H9 (cell line): ENCODE measurements around the gene HAUS7. TPM values are rescaled to one million over a fixed set of nuclear protein-coding genes. Genes with fewer than 3 reads are reported as not detected.

Source experiments
- DNase-seq: peaks from one replicate; pipeline ENCODE4 v3.0.0-alpha.2; 2017
- H2AFZ ChIP-seq: one replicate; pipeline ENCODE4 v1.6.1; 2013; ENCODE audit warnings: mild to moderate bottlenecking, low read length, control low read depth, moderate library complexity
- H2AK5ac ChIP-seq: 2 replicates; pipeline ENCODE4 v1.6.1; 2013; ENCODE audit warnings: low read length, control low read depth, mixed read lengths; ENCODE audit not compliant: insufficient read length
- H2BK120ac ChIP-seq: one replicate; pipeline ENCODE4 v1.6.1; 2013; ENCODE audit warnings: low read depth, mild to moderate bottlenecking, low read length, control low read depth, inconsistent platforms; ENCODE audit not compliant: poor library complexity, severe bottlenecking
- H2BK12ac ChIP-seq: 2 replicates; pipeline ENCODE4 v1.6.1; 2013; ENCODE audit warnings: low read length, control low read depth, mixed read lengths, low read depth; ENCODE audit not compliant: insufficient read length
- H2BK15ac ChIP-seq: 2 replicates; pipeline ENCODE4 v1.6.1; 2013; ENCODE audit warnings: low read depth, low read length, control low read depth
- H2BK20ac ChIP-seq: one replicate; pipeline ENCODE4 v1.6.1; 2013; ENCODE audit warnings: low read depth, mild to moderate bottlenecking, low read length, control low read depth, inconsistent platforms; ENCODE audit not compliant: poor library complexity, severe bottlenecking
- H2BK5ac ChIP-seq: 2 replicates; pipeline ENCODE4 v1.6.1; 2013; ENCODE audit warnings: low read length, control low read depth, mixed read lengths; ENCODE audit not compliant: insufficient read length
- H3K14ac ChIP-seq: 2 replicates; pipeline ENCODE4 v1.6.1; 2013; ENCODE audit warnings: low read length, control low read depth; ENCODE audit not compliant: insufficient read depth
- H3K18ac ChIP-seq: 2 replicates; pipeline ENCODE4 v1.6.1; 2013; ENCODE audit warnings: low read depth, mild to moderate bottlenecking, mixed read lengths, low read length, control low read depth; ENCODE audit not compliant: insufficient read length
- H3K23ac ChIP-seq: 2 replicates; pipeline ENCODE4 v1.6.1; 2013; ENCODE audit warnings: low read length, control low read depth, mixed read lengths, low read depth; ENCODE audit not compliant: insufficient read length
- H3K23me2 ChIP-seq: 2 replicates; pipeline ENCODE4 v1.6.1; 2013; ENCODE audit warnings: low read depth, mild to moderate bottlenecking, mixed read lengths, low read length, control low read depth; ENCODE audit not compliant: insufficient read length, poor library complexity, severe bottlenecking
- H3K27ac ChIP-seq: 2 replicates; pipeline ENCODE4 v1.5.1; 2013; ENCODE audit warnings: low read length, control low read depth, mixed read lengths, low read depth; ENCODE audit not compliant: insufficient read length
- H3K27me3 ChIP-seq: 2 replicates; pipeline ENCODE4 v1.6.1; 2013; ENCODE audit warnings: low read length, control low read depth, inconsistent platforms; ENCODE audit not compliant: insufficient read depth
- H3K4ac ChIP-seq: 2 replicates; pipeline ENCODE4 v1.6.1; 2013; ENCODE audit warnings: low read depth, mild to moderate bottlenecking, control low read depth, inconsistent platforms, low read length, moderate library complexity
- H3K4me1 ChIP-seq: 2 replicates; pipeline ENCODE4 v1.6.1; 2013; ENCODE audit warnings: low read length, control low read depth, inconsistent platforms; ENCODE audit not compliant: insufficient read depth
- H3K4me2 ChIP-seq: 2 replicates; pipeline ENCODE4 v1.6.1; 2013; ENCODE audit warnings: low read length, control low read depth, mixed read lengths; ENCODE audit not compliant: insufficient read length, insufficient read depth
- H3K56ac ChIP-seq: 2 replicates; pipeline ENCODE4 v1.6.1; 2013; ENCODE audit warnings: low read depth, mild to moderate bottlenecking, mixed read lengths, low read length, control low read depth; ENCODE audit not compliant: insufficient read length
- H3K79me1 ChIP-seq: 2 replicates; pipeline ENCODE4 v1.6.1; 2013; ENCODE audit warnings: low read depth, mild to moderate bottlenecking, moderate library complexity, low read length, control low read depth, inconsistent platforms; ENCODE audit not compliant: insufficient read depth, poor library complexity, severe bottlenecking
- H3K79me2 ChIP-seq: 2 replicates; pipeline ENCODE4 v1.6.1; 2013; ENCODE audit warnings: low read length, control low read depth, inconsistent platforms; ENCODE audit not compliant: insufficient read depth
- H3K9ac ChIP-seq: 2 replicates; pipeline ENCODE4 v1.6.1; 2013; ENCODE audit warnings: low read length, control low read depth, mixed read lengths; ENCODE audit not compliant: insufficient read length; ENCODE audit errors: extremely low read depth
- H3K9me3 ChIP-seq: one replicate; pipeline ENCODE4 v1.6.1; 2013; ENCODE audit warnings: low read depth, low read length, inconsistent platforms; ENCODE audit not compliant: control insufficient read depth
- H3T11ph ChIP-seq: one replicate; pipeline ENCODE4 v1.6.1; 2013; ENCODE audit warnings: mild to moderate bottlenecking, low read length, control low read depth, inconsistent platforms
- H4K20me1 ChIP-seq: one replicate; pipeline ENCODE4 v1.6.1; 2013; ENCODE audit not compliant: control insufficient read depth, insufficient read length, insufficient read depth
- H4K5ac ChIP-seq: 2 replicates; pipeline ENCODE4 v1.6.1; 2013; ENCODE audit warnings: low read depth, mild to moderate bottlenecking, mixed read lengths, low read length, control low read depth; ENCODE audit not compliant: insufficient read length
- H4K8ac ChIP-seq: replicated peaks from 2 replicates; pipeline ENCODE4 v1.6.1; 2013; ENCODE audit warnings: low read length, control low read depth, mixed read lengths, low read depth; ENCODE audit not compliant: insufficient read length
- H4K91ac ChIP-seq: 2 replicates; pipeline ENCODE4 v1.6.1; 2013; ENCODE audit warnings: low read depth, mild to moderate bottlenecking, moderate library complexity, mixed read lengths, low read length, control low read depth; ENCODE audit not compliant: insufficient read length
- H3K27ac Mint-ChIP-seq, 3 experiments: 2 replicates in 2 of 3; 3 replicates in 1 of 3; pipeline ENCODE4 v1.8.0; 2020 to 2021; ENCODE audit warnings: mixed read lengths in 3 of 3, mild to moderate bottlenecking in 1 of 3, moderate library complexity in 1 of 3
- H3K27me3 Mint-ChIP-seq: 2 replicates; pipeline ENCODE4 v1.8.0; 2021; ENCODE audit warnings: low read depth, mild to moderate bottlenecking, moderate library complexity, mixed read lengths
- H3K36me3 Mint-ChIP-seq, 3 experiments: 2 replicates in 2 of 3; 3 replicates in 1 of 3; pipeline ENCODE4 v1.8.0; 2020 to 2021; ENCODE audit warnings: low read depth in 3 of 3, mixed read lengths in 3 of 3; ENCODE audit not compliant: insufficient read depth in 1 of 3
- H3K4me1 Mint-ChIP-seq, 2 experiments: 2 replicates each; pipeline ENCODE4 v1.8.0; 2020; ENCODE audit warnings: mixed read lengths in 2 of 2
- H3K4me3 Mint-ChIP-seq, 2 experiments: 2 replicates in 1 of 2; 3 replicates in 1 of 2; pipeline ENCODE4 v1.8.0; 2020 to 2021; ENCODE audit warnings: mild to moderate bottlenecking in 2 of 2, mixed read lengths in 2 of 2, moderate library complexity in 1 of 2
- H3K9me3 Mint-ChIP-seq, 2 experiments: 2 replicates in 1 of 2; 3 replicates in 1 of 2; pipeline ENCODE4 v1.8.0; 2020; ENCODE audit warnings: mild to moderate bottlenecking in 2 of 2, mixed read lengths in 2 of 2, moderate library complexity in 1 of 2
- WGBS: extraction: QIAGEN DNeasy Blood & Tissue Kit; methylation state at CpG from one replicate; pipeline ENCODE4 v1.1.7; 2013; ENCODE audit warnings: missing lambda C conversion rate, low lambda C conversion rate, mixed read lengths; ENCODE audit not compliant: insufficient read length; ENCODE audit errors: extremely low coverage; 5-methylcytosine and 5-hydroxymethylcytosine counted together
- total RNA-seq: library from RNA; stranded (reverse); gene quantifications from 2 replicates; pipeline ENCODE4 v1.2.1, GENCODE V29; 2021
- TF ChIP-seq, protein P1 (sequence below): fragments of 200-600 bp; sonication (generic); conservative IDR thresholded peaks from 3 replicates; pipeline ENCODE4 v1.8.0; 2021; ENCODE audit warnings: antibody characterized with exemption, mild to moderate bottlenecking

Gene HAUS7
- total RNA-seq, 1 experiment from 2014 or later = 45.3 TPM

DNA sequence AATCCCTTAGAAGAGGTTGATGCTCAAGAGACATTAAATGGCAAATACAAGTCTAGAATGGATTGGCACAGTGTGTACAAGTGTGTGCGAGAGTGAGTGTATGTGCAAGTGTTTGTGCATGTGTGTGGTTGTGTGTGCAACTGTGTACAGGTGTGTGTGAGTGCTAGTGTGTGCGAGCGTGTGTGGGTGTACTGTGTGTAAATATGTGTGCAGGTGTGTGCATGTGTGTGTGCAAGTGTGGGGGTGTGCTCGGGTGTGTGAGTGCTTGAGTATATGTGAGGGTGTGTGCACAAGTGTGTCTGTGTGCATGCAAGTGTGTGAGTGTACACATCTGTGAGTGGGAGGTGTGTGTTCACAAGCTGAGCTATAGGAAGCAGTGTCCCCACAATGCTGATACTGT, 30.4 kb downstream of the HAUS7 start:
- DNase-seq = no peak
- Histone ChIP-seq H2BK120ac (no peak overlapping the region), H3K23ac (no peak overlapping the region), H2BK5ac (no peak overlapping the region), H3K9me3 (peaks cover 24% of the 10 kb centered on the region), H3K9ac (no peak overlapping the region), H3K14ac (no peak overlapping the region), H3K4me2 (no peak overlapping the region), H3K79me2 (no peaks in the 10 kb centered on the region), H3K27me3 (no peaks in the 10 kb centered on the region; the same call in 1 of the 2 replicates), H3K27ac (no peak overlapping the region), H4K5ac (no peak overlapping the region), H2AK5ac (no peak overlapping the region), H3T11ph (no peak overlapping the region), H3K4ac (no peak overlapping the region), H2BK20ac (no peak overlapping the region), H2AFZ (no peak overlapping the region), H3K18ac (no peak overlapping the region), H3K23me2 (no peaks in the 10 kb centered on the region), H3K4me1 (no peaks in the 10 kb centered on the region), H4K8ac (no peak overlapping the region), H3K79me1 (no peaks in the 10 kb centered on the region), H4K91ac (no peak overlapping the region), H4K20me1 (no peaks in the 10 kb centered on the region), H2BK15ac (no peak overlapping the region), H2BK12ac (no peak overlapping the region), H3K56ac (no peak overlapping the region)
- Mint-ChIP-seq H3K9me3 (peaks cover 60 to 81% of the 10 kb centered on the region in 2 experiments), H3K4me1 (no peaks in the 10 kb centered on the region), H3K4me3 (no peak overlapping the region), H3K27ac (no peak overlapping the region), H3K36me3 (no peaks in the 10 kb centered on the region), H3K27me3 (peaks cover 8% of the 10 kb centered on the region; the same call in 1 of the 2 replicates)
- TF ChIP-seq, protein P1, sequence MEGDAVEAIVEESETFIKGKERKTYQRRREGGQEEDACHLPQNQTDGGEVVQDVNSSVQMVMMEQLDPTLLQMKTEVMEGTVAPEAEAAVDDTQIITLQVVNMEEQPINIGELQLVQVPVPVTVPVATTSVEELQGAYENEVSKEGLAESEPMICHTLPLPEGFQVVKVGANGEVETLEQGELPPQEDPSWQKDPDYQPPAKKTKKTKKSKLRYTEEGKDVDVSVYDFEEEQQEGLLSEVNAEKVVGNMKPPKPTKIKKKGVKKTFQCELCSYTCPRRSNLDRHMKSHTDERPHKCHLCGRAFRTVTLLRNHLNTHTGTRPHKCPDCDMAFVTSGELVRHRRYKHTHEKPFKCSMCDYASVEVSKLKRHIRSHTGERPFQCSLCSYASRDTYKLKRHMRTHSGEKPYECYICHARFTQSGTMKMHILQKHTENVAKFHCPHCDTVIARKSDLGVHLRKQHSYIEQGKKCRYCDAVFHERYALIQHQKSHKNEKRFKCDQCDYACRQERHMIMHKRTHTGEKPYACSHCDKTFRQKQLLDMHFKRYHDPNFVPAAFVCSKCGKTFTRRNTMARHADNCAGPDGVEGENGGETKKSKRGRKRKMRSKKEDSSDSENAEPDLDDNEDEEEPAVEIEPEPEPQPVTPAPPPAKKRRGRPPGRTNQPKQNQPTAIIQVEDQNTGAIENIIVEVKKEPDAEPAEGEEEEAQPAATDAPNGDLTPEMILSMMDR = no peak
- no CpG with 5 or more reads among the region's 4 CpGs for WGBS
